ENCODE measurements around the gene LRCH4.

Gene LRCH4

GRCh38 chr7:100585511-100586265 lies at the start of gene LRCH4:
Gene LRCH4 (minus strand): TSS chr7:100586129. CDS start chr7:100586100, 29 bp downstream.
- DNase-seq (ENCODE audit: low read depth in 1 of 2, low spot score in 1 of 2) = peak in 1 of 2 donors; percentile 31

GRCh38 chr7:100632951-100633717 lies 47.2 kb upstream of the LRCH4 start:
- DNase-seq (ENCODE audit: low read depth in 1 of 2, low spot score in 1 of 2) = peak in 1 of 2 donors; percentile 45

- DNase-seq (ENCODE audit: low read depth in 1 of 2, low spot score in 1 of 2) = no peak
Observed at GRCh38 chr7:100630066-100630465, 44.1 kb upstream of the LRCH4 start.

GRCh38 chr7:100629117-100629716 lies 43.3 kb upstream of the LRCH4 start:
- DNase-seq (ENCODE audit: low read depth in 1 of 2, low spot score in 1 of 2) = no peak

GRCh38 chr7:100627238-100627549 lies 41.3 kb upstream of the LRCH4 start:
- DNase-seq (ENCODE audit: low read depth in 1 of 2, low spot score in 1 of 2) = no peak

- peak; percentile 78 to 82 for DNase-seq (ENCODE audit: low read depth in 1 of 2, low spot score in 1 of 2)
Observed at GRCh38 chr7:100626530-100627237, 40.8 kb upstream of the LRCH4 start.

- no peak for DNase-seq (ENCODE audit: low read depth in 1 of 2, low spot score in 1 of 2)
Observed at GRCh38 chr7:100626055-100626454, 40.1 kb upstream of the LRCH4 start.

- no peak for DNase-seq (ENCODE audit: low read depth in 1 of 2, low spot score in 1 of 2)
Observed at GRCh38 chr7:100623951-100624824, 38.3 kb upstream of the LRCH4 start.

GRCh38 chr7:100621554-100621953 lies 35.6 kb upstream of the LRCH4 start:
- no peak for DNase-seq (ENCODE audit: low read depth in 1 of 2, low spot score in 1 of 2)

GRCh38 chr7:100620804-100621203 lies 34.9 kb upstream of the LRCH4 start:
- no peak for DNase-seq (ENCODE audit: low read depth in 1 of 2, low spot score in 1 of 2)

GRCh38 chr7:100620239-100620638 lies 34.3 kb upstream of the LRCH4 start:
- no peak for DNase-seq (ENCODE audit: low read depth in 1 of 2, low spot score in 1 of 2)

- no peak for DNase-seq (ENCODE audit: low read depth in 1 of 2, low spot score in 1 of 2)
Observed at GRCh38 chr7:100614308-100614861, 28.5 kb upstream of the LRCH4 start.

- no peak for DNase-seq (ENCODE audit: low read depth in 1 of 2, low spot score in 1 of 2)
Observed at GRCh38 chr7:100613412-100614175, 27.7 kb upstream of the LRCH4 start.

- DNase-seq (ENCODE audit: low read depth in 1 of 2, low spot score in 1 of 2) = no peak
Observed at GRCh38 chr7:100612730-100613390, 26.9 kb upstream of the LRCH4 start.

GRCh38 chr7:100611983-100612729 lies 26.2 kb upstream of the LRCH4 start, which contains the start of gene MOSPD3:
Gene MOSPD3 (plus strand): TSS chr7:100612540. CDS start chr7:100612792, 252 bp downstream.
- peak; percentile 96 to 97 for DNase-seq (ENCODE audit: low read depth in 1 of 2, low spot score in 1 of 2)

GRCh38 chr7:100609958-100610357 lies 24.0 kb upstream of the LRCH4 start:
- DNase-seq (ENCODE audit: low read depth in 1 of 2, low spot score in 1 of 2) = no peak

- no peak for DNase-seq (ENCODE audit: low read depth in 1 of 2, low spot score in 1 of 2)
Observed at GRCh38 chr7:100607111-100607510, 21.2 kb upstream of the LRCH4 start.

- no peak for DNase-seq (ENCODE audit: low read depth in 1 of 2, low spot score in 1 of 2)
Observed at GRCh38 chr7:100606313-100606712, 20.4 kb upstream of the LRCH4 start.

All from activated CD4-positive, alpha-beta T cell treated with anti-CD3 and anti-CD28 coated beads, Interleukin-2, amount 50 U/mL, for 24 hours (primary cell).